Large intestine (tissue), 3 donors: ENCODE data around the gene CRBN. TPM values are rescaled to one million over a fixed set of nuclear protein-coding genes. Genes with fewer than 3 reads are reported as not detected.
A peak's percentile ranks its signal among the peaks of the same experiment; 100 is the strongest.

Experiments
- DNase-seq, 2 donors: peaks; one replicate each; pipeline versions ENCODE4 v3.0.0 to v3.0.0-alpha.2; 2013
- H3K27ac ChIP-seq: one replicate; pipeline ENCODE4 v1.5.1; 2013; ENCODE audit warnings: low read length
- H3K27me3 ChIP-seq: 2 replicates; pipeline ENCODE4 v1.6.1; 2013; ENCODE audit warnings: low read length; ENCODE audit not compliant: control insufficient read depth, insufficient read depth
- H3K36me3 ChIP-seq: 2 replicates; pipeline ENCODE4 v1.6.1; 2013; ENCODE audit warnings: low read length; ENCODE audit not compliant: control insufficient read depth, insufficient read depth
- H3K4me1 ChIP-seq: one replicate; pipeline ENCODE4 v1.6.1; 2013; ENCODE audit warnings: low read length; ENCODE audit not compliant: control insufficient read depth, insufficient read depth
- H3K4me3 ChIP-seq: one replicate; pipeline ENCODE4 v1.5.1; 2013; ENCODE audit warnings: low read length
- H3K9me3 ChIP-seq: one replicate; pipeline ENCODE4 v1.6.1; 2013; ENCODE audit warnings: mild to moderate bottlenecking, low read depth, low read length, moderate library complexity; ENCODE audit not compliant: control insufficient read depth
- WGBS: methylation state at CpG from one replicate; pipeline ENCODE4 v1.1.5; 2013; ENCODE audit warnings: low lambda C conversion rate; ENCODE audit not compliant: insufficient coverage; 5-methylcytosine and 5-hydroxymethylcytosine counted together
- polyA plus RNA-seq: library from polyadenylated mRNA; unstranded; fragments of 120-200 nt; gene quantifications from one replicate; pipeline ENCODE4 v1.2.1, GENCODE V29; 2013

The CRBN gene
- polyA plus RNA-seq, 1 donor, result 49.0 TPM

DNA sequence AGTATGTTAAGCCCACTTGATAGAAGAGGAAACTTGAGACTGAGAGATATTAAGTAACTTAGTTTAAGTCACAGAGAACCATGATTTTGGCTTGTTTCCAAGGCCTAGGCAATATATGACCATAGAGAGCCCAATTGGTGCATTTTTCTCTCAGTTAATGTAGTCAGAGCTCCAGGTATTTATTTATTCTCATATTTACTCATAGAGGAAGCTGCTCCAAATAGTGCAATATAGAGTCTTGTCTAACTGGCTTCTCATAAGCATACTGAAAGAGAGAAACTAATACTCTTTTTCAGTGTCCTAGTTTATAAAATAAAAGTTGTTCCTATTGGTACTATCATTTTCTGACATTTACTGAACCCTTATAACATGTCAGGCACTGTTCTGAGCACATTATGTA lies 37.6 kb downstream of the CRBN start:
- Histone ChIP-seq H3K9me3 (no peaks in the 10 kb centered on the region), H3K4me3 (no peak overlapping the region), H3K36me3 (peaks cover 53% of the 10 kb centered on the region), H3K27me3 (no peaks in the 10 kb centered on the region), H3K27ac (no peak overlapping the region), H3K4me1 (no peaks in the 10 kb centered on the region)
- DNase-seq, result no peak

DNA sequence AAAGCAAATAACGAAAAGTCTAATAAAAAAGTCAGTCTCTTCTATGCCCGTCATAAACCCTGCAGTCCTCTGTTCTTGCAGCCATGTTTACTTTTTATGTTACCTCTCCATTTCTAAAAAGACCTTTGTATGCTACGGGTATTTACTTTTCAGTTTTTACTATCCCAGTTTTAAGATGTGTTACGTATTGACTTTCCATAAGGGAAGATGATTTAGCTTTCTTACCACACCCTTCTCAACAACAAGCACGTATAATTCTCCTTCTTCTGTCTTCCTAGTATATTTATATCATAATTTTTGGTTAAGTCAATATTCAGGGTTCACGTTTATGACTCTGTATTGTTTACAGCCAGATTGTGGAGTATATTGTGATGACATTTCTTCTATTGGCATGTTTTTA lies 42.0 kb downstream of the CRBN start:
- Histone ChIP-seq H3K27ac (no peak overlapping the region), H3K27me3 (no peaks in the 10 kb centered on the region), H3K4me1 (no peaks in the 10 kb centered on the region), H3K36me3 (peaks cover 37% of the 10 kb centered on the region), H3K4me3 (no peak overlapping the region), H3K9me3 (no peaks in the 10 kb centered on the region)
- WGBS, result 84% methylated on average over 5 of the region's 6 CpGs
- DNase-seq, result no peak

DNA sequence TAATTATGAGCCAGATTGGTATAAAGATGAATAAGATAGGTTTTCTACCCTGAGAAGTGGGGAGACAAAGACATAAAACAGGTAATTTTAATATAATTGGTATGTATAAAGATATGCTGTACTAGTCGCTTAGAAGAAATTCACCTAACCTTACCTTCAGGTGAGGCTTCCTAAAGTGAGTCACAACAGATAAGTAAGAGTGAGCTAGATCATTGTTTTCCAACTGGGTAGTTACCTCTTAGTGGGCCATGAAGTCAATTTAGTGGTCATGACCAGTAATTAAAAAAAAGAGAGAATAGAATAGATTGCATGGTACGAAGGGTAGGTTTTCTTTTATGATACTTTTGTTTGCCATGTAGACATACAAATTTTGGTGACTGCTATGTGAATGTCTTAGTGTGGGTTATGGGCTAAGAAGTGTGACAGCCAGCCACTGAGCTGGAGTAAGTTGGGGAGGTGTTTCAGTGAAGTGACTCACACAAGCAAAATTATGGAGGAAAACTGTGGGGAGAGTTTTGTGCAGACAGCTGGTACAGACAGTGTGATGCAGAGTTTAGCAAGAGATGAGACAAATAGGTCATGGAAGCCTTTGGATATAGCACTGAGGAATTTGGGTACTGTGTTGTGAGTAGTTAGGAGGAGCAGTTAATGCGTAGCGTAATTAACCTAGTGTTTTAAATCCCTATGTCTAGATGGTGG lies 44.6 kb downstream of the CRBN start:
- no peaks in the 10 kb centered on the region for H3K4me1 ChIP-seq
- no peak overlapping the region for H3K4me3 ChIP-seq
- no peaks in the 10 kb centered on the region for H3K9me3 ChIP-seq
- no peak overlapping the region for H3K27ac ChIP-seq
- 100% methylated on average over 2 of the region's 4 CpGs for WGBS
- no peak for DNase-seq
- peaks cover 36% of the 10 kb centered on the region for H3K36me3 ChIP-seq
- no peaks in the 10 kb centered on the region for H3K27me3 ChIP-seq

DNA sequence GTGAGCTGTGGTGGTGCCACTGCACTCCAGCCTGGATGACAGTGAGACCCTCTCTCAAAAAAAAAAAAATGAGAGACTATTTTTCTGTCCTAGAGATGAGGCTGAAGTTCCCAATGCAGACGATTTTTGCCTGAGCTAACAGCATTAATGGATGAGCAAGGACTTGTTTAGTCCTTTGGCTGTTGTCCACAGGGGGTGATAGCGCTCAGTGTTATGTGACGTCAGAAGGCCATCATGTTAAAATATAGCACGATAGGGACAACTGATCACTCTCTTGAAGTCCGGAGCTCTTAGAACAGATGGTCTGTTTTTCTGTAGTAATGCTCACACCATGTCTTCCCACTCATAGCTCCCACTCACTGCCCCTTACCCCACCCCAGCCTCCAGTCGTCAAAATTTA lies 46.0 kb downstream of the CRBN start:
- Histone ChIP-seq H3K36me3 (peaks cover 35% of the 10 kb centered on the region), H3K27me3 (no peaks in the 10 kb centered on the region), H3K9me3 (no peaks in the 10 kb centered on the region), H3K4me1 (no peaks in the 10 kb centered on the region), H3K27ac (no peak overlapping the region), H3K4me3 (no peak overlapping the region)
- no peak for DNase-seq
- 57% methylated on average over 1 of the region's 6 CpGs for WGBS

DNA sequence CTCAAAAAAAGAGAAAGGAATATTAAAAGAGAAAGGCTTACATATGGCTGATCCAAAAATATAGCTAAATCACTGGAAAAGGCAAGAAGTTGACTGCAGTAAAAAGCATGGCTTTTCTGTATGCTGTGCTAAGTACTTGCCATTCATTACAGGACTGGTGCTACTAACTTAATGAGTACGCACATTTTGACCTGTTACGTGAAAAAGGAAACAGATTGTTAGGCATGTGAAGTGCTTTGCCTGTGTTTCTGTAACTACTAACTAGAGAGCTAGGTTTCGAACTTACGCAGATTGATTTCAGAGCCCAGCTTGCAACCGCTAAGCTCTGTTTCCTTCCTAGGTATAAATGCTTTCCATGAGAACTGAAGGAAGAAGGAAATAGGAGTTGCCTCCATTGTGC lies 49.9 kb downstream of the CRBN start:
- Histone ChIP-seq H3K27ac (no peak overlapping the region), H3K4me3 (no peak overlapping the region), H3K36me3 (peaks cover 26% of the 10 kb centered on the region), H3K9me3 (peaks cover 3% of the 10 kb centered on the region), H3K27me3 (no peaks in the 10 kb centered on the region), H3K4me1 (peaks cover 5% of the 10 kb centered on the region)
- WGBS, result no CpG with 5 or more reads among the region's 5 CpGs
- DNase-seq, result no peak

DNA sequence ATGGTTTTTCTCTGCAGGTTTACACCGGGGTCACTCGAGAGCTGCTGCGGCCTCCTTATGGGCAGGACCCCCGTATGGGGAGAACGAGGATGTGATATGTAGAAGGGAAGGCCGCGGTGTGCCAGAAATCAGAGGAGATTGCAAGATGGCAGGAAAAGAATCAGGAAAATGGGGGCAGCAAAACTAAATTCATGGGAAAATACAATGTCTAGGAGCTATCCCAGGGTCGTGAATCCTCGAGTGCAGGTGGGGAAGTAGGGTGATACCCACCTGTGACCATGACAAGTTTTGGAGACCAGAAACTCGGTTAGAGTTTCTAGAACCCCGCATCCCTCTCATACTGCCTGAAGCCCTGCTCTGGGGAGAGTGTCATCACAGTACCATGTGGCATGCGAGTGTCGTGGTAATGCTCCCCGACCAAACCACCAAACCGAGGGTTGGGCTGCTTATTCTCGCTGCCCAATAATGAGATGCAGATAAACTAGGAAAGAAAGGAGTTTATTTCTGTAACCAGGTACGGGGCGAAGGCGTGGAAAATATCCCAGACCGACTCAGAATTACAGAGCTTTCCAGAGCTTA lies 52.0 kb downstream of the CRBN start:
- Histone ChIP-seq H3K27ac (peak overlapping the region; percentile 86), H3K27me3 (no peaks in the 10 kb centered on the region), H3K4me1 (peaks cover 5% of the 10 kb centered on the region), H3K9me3 (peaks cover 3% of the 10 kb centered on the region), H3K36me3 (peaks cover 23% of the 10 kb centered on the region), H3K4me3 (peak overlapping the region; percentile 90)
- WGBS, result 8% methylated on average over 8 of the region's 20 CpGs
- DNase-seq, result peak in 1 of 2 donors; percentile 30

DNA sequence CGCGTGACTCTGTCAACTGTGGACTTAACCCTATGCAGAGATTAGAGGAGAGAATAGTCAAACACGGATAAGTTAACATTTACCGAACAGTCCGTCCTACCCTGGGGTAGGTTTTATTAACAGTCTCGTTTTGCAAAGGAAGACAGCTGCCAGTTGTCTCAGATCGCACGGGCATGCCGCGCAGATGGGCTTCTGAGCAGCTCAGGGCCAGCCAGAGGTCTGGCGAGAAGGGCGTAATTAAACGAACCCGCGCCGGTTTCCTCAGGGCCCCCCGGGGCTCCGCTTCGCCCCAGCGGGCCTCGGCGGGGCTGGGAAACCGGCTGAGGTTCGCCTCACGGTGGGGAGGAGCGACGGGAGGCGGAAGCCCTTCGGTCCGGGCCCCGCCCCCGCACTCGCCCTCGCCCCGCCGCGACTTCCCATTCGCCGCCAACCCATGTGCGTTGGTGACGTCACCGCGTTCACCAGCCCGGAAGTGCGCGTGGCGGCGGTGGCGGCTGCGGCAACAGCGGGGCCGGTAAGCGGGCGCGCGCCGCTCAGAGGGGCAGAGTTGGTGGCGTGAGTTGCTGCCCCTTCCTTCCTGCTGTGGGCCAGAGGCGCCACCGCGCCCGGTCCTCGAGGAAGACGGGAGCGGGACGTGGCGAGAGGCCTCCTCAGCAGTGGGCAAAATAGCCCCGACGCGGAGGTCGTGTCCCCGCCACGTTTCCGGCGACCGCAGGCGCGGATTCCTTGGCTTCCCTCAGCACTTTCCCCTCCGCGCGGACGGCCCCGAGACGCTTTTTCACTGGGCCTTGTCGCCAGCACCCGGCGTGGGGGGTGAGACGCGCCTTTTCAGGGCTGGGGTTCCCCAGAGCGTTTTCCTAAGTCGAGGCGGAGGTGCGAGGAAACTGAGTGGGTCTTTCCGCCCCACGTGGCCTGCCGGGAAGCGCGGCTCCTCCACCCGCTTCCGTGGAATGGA lies 52.7 kb downstream of the CRBN start, which contains the start of gene TRNT1:
Gene TRNT1, plus strand, starts transcription at position 464 of the 955 bp plus-strand sequence. CDS start 2,101 bp downstream, outside the sequence.
- Histone ChIP-seq H3K9me3 (peaks cover 3% of the 10 kb centered on the region), H3K27ac (peak within 1 kb of the TSS; percentile 97), H3K4me3 (peak within 1 kb of the TSS; percentile 90), H3K4me1 (peaks cover 5% of the 10 kb centered on the region), H3K36me3 (peaks cover 23% of the 10 kb centered on the region), H3K27me3 (no peaks in the 10 kb centered on the region)
- no CpG with 5 or more reads among the region's 100 CpGs for WGBS
- peak; percentile 95 to 97 for DNase-seq

DNA sequence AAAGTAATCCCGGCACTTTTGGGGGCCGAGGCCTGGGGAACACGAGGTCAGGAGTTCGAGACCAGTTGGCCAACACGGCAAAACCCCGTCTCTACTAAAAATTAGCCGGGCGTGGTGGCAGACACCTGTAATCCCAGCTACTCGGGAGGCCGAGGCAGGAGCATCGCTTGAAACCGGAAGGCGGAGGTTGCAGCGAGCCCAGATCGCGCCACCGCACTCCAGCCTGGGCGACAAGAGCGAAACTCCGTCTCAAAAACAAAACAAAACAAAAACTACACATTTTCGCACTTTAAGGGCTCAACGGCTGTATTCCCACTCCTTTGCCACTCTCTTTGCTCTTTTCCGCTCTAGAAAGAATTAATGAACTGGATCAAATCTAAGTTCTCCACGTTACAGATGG lies 53.5 kb downstream of the CRBN start:
- Histone ChIP-seq H3K4me3 (peak overlapping the region; percentile 80), H3K4me1 (peaks cover 5% of the 10 kb centered on the region), H3K27ac (peak overlapping the region; percentile 97), H3K36me3 (peaks cover 20% of the 10 kb centered on the region), H3K9me3 (peaks cover 3% of the 10 kb centered on the region), H3K27me3 (no peaks in the 10 kb centered on the region)
- 53% methylated on average over 4 of the region's 24 CpGs for WGBS
- no peak for DNase-seq

DNA sequence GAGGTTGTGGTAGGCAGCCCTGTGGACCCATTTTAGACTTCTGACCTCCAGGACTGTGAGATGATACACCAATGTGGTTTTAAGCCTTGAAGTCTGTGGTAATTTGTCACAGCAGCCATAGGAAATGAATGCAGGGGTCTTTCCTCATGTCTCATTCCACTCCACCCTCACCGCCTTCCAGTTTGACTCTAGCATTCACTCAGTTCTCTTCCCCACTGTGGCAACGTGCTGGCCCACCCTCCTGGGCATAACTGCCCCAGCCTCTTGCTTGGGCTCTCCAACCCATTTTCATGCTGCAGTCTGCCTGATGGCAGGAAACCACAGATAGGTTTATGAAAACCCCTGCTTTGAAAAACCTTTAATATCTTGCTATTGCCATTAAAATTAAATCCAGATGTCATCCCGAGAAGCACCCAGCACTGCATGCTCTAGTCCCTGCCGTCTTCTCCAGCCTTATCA lies 60.1 kb downstream of the CRBN start:
- Histone ChIP-seq H3K36me3 (no peaks in the 10 kb centered on the region), H3K9me3 (no peaks in the 10 kb centered on the region), H3K4me1 (no peaks in the 10 kb centered on the region), H3K4me3 (no peak overlapping the region), H3K27ac (no peak overlapping the region), H3K27me3 (no peaks in the 10 kb centered on the region)
- DNase-seq, result no peak
- no CpG with 5 or more reads among the region's 4 CpGs for WGBS

DNA sequence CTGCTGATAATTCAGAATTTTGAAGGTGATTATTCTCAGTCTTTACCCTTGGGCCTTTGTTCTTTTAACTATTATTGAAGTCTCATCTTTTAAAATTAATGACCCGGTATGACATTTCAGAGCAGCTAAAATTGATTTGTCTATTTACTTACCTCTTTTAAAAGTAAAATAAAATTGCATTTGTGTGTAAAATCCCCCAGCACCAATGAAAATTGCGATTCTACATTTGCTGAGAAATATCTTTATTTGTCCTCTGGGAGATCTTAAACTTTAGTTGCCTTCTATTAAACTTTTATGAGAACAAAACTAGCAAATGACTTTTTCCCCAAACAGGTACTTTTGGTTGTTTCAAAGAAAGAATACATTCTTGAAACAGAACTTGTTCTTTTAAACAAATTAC lies 61.8 kb downstream of the CRBN start:
- H3K27me3 ChIP-seq, result no peaks in the 10 kb centered on the region
- H3K36me3 ChIP-seq, result no peaks in the 10 kb centered on the region
- no peak overlapping the region for H3K4me3 ChIP-seq
- no peak overlapping the region for H3K27ac ChIP-seq
- H3K4me1 ChIP-seq, result no peaks in the 10 kb centered on the region
- WGBS, result 100% methylated on average over 2 of the region's 2 CpGs
- no peaks in the 10 kb centered on the region for H3K9me3 ChIP-seq
- no peak for DNase-seq
